CD8-positive, alpha-beta memory T cell (primary cell): ENCODE data around the gene BLOC1S4. TPM values are rescaled to one million over a fixed set of nuclear protein-coding genes. Genes with fewer than 3 reads are reported as not detected.
A peak's percentile ranks its signal among the peaks of the same experiment; 100 is the strongest.

ENCODE experiments used
- CTCF ChIA-PET: fragments of 350-600 bp; sonication (Branson Sonifier 250); formaldehyde crosslinking; loops from one replicate; lab custom pipeline; 2021; ENCODE audit warnings: antibody characterized with exemption; lab: Charles Lee
- POLR2A ChIA-PET: fragments of 350-600 bp; sonication (Branson Sonifier 250); formaldehyde crosslinking; loops from one replicate; lab custom pipeline; 2021; ENCODE audit warnings: antibody characterized with exemption; lab: Charles Lee
- DNase-seq, 5 donors: peaks; one replicate each; pipeline versions ENCODE4 v3.0.0 to v3.0.0-alpha.2; 2020 to 2022; ENCODE audit warnings: mixed read lengths in 1 of 5
- H3K27ac ChIP-seq: one replicate; pipeline ENCODE4 v1.7.0; 2013; ENCODE audit warnings: low read depth, mild to moderate bottlenecking, low read length, moderate library complexity
- H3K27me3 ChIP-seq: 2 replicates; pipeline ENCODE4 v1.7.0; 2013; ENCODE audit warnings: low read length, mild to moderate bottlenecking; ENCODE audit not compliant: insufficient read depth, poor library complexity, severe bottlenecking
- H3K36me3 ChIP-seq: 2 replicates; pipeline ENCODE4 v1.7.0; 2013; ENCODE audit warnings: mild to moderate bottlenecking, low read length, moderate library complexity; ENCODE audit not compliant: insufficient read depth
- H3K4me1 ChIP-seq: 2 replicates; pipeline ENCODE4 v1.7.0; 2013; ENCODE audit warnings: mild to moderate bottlenecking, low read length, moderate library complexity; ENCODE audit not compliant: insufficient read depth
- H3K4me3 ChIP-seq: 2 replicates; pipeline ENCODE4 v1.7.0; 2013; ENCODE audit warnings: mild to moderate bottlenecking, low read length
- H3K9me3 ChIP-seq: 2 replicates; pipeline ENCODE4 v1.7.0; 2013; ENCODE audit warnings: mild to moderate bottlenecking, low read length
- H3K27ac Mint-ChIP-seq, 8 donors: one replicate each; pipeline ENCODE4 v1.8.0; 2020 to 2021; ENCODE audit warnings: mixed read lengths in 8 of 8, mild to moderate bottlenecking in 6 of 8, inconsistent platforms in 3 of 8, moderate library complexity in 3 of 8
- H3K27me3 Mint-ChIP-seq, 2 donors: one replicate each; pipeline ENCODE4 v1.8.0; 2020 to 2021; ENCODE audit warnings: mixed read lengths in 2 of 2, mild to moderate bottlenecking in 1 of 2, moderate library complexity in 1 of 2
- H3K36me3 Mint-ChIP-seq, 3 donors: one replicate each; pipeline ENCODE4 v1.8.0; 2020 to 2021; ENCODE audit warnings: mixed read lengths in 3 of 3, inconsistent platforms in 1 of 3, mild to moderate bottlenecking in 1 of 3
- H3K4me1 Mint-ChIP-seq, 3 donors: one replicate each; pipeline ENCODE4 v1.8.0; 2020 to 2021; ENCODE audit warnings: mixed read lengths in 3 of 3, inconsistent platforms in 1 of 3, mild to moderate bottlenecking in 1 of 3
- H3K4me3 Mint-ChIP-seq, 7 donors: one replicate each; pipeline ENCODE4 v1.8.0; 2020 to 2021; ENCODE audit warnings: mixed read lengths in 7 of 7, mild to moderate bottlenecking in 6 of 7, moderate library complexity in 4 of 7, inconsistent platforms in 2 of 7
- H3K9me3 Mint-ChIP-seq, 5 donors: one replicate each; pipeline ENCODE4 v1.8.0; 2020 to 2022; ENCODE audit warnings: mixed read lengths in 5 of 5, mild to moderate bottlenecking in 3 of 5, moderate library complexity in 2 of 5, inconsistent platforms in 1 of 5
- polyA plus RNA-seq: library from polyadenylated mRNA; unstranded; fragments of 300-500 nt; fragmentation: Illumina TruSeq; gene quantifications from one replicate; pipeline ENCODE4 v1.2.3, GENCODE V29; 2021
- total RNA-seq, 2 experiments: library from RNA; stranded (reverse); gene quantifications; one replicate each; pipeline ENCODE4 v1.2.3, GENCODE V29; 2021

BLOC1S4 gene
- total and polyA plus RNA-seq, 3 experiments from 2014 or later: 21.5 to 96.7 (median 22.9) TPM

DNA sequence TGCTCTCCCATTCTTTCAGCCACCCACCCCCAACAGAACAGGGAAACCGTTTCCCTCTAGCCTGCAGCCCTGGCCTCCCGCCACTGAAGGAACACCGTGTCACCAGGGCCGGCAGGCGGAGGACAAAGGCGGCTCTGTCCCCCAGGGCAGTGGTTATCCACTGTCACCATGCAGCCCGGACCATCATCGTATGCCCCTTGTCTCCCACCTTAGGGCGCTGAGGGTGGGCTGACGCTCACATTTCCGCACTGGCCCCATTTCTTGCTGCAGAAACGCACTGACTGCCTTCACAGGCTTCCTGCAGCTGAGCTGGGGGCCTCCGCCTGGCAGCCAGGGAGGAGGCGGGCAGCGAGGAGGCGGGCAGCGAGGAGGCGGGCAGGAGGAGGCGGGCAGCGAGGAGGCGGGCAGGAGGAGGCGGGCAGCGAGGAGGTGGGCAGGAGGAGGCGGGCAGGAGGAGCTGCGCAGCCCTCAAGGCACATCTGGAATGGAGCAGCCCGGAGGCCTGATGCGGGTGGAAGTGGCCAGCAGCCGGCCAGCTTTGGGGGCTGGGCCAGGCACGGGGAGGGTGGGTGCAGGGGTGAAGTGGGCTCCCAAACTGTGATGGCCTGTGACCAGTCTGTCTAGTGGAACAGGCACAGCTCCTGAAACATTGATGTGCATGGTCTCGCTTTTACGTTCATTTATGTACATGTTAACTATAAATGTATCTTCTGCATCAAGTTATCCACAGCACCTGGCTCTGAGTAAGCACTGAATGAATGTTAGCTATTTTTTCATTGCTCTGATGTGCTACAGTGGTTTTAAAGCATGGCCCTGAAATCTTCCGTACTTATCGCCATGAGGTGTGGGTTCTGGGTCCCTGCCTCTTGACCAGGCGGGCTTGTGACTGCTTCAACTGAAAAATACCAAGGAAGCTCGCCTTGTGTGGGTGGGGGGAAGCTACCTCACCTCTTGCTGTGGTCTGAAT is 46.0 kb downstream of the BLOC1S4 start:
- Histone ChIP-seq H3K36me3 (no peaks in the 10 kb centered on the region), H3K27me3 (no peaks in the 10 kb centered on the region), H3K27ac (no peak overlapping the region), H3K9me3 (no peaks in the 10 kb centered on the region), H3K4me1 (no peaks in the 10 kb centered on the region), H3K4me3 (no peak overlapping the region)
- Mint-ChIP-seq H3K9me3 (no peaks in the 10 kb centered on the region), H3K36me3 (no peaks in the 10 kb centered on the region), H3K27me3 (peaks cover 0 to 1% of the 10 kb centered on the region in 2 donors), H3K4me1 (peaks cover 0 to 18% (median 6%) of the 10 kb centered on the region in 3 donors), H3K27ac (peak overlapping the region in 2 of 8 donors; percentile 27 to 29), H3K4me3 (peak overlapping the region in 3 of 7 donors; percentile 12 to 68 (median 57))
- ChIA-PET POLR2A (interaction anchor here (0.6 kb wide), 1 partner anchor 20 kb away, joined by 3 read pairs; no protein-coding TSS in a partner anchor), CTCF (no interaction called here)
- DNase-seq: peak in 2 of 5 donors; percentile 30

DNA sequence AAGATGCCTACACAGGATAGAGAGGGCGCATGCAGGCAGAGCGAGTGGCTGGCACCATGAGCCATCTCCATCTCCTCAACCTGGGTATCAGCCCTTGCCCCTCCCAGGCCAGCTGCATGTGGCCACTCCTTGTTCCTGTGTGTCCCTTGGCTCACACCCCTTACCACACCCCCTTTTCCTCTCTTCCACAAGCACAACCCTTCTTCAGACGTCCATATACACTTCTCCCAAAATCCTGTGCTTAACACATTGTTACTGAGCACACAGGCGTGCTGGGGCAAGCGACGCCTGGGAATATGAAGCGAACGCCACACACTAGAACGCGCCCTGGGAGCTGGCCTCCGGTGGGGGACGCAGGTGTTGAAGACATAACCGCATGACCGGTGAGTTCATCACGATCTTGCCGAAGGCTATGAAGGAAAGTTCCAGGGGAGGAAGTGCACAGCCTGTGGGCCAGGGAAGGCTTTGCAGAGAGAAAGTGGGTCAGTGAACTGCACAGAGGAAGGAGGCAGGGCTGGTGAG is 47.4 kb downstream of the BLOC1S4 start:
- DNase-seq: no peak
- CTCF ChIA-PET: interaction anchor here (1.1 kb wide), 1 partner anchor 110 kb away, joined by 3 read pairs; no protein-coding TSS in a partner anchor
- Mint-ChIP-seq H3K4me3 (peak overlapping the region in 1 of 7 donors; percentile 4), H3K9me3 (no peaks in the 10 kb centered on the region), H3K27ac (peak overlapping the region in 6 of 8 donors; percentile 33 to 71 (median 52)), H3K27me3 (peaks cover 0 to 1% of the 10 kb centered on the region in 2 donors), H3K36me3 (no peaks in the 10 kb centered on the region), H3K4me1 (peaks cover under 1 to 18% (median 6%) of the 10 kb centered on the region in 3 donors)
- Histone ChIP-seq H3K9me3 (no peaks in the 10 kb centered on the region), H3K4me3 (no peak overlapping the region), H3K4me1 (peaks cover 1% of the 10 kb centered on the region), H3K36me3 (no peaks in the 10 kb centered on the region), H3K27me3 (no peaks in the 10 kb centered on the region), H3K27ac (no peak overlapping the region)
- POLR2A ChIA-PET: no interaction called here

GRCh38 chr4:6764976-6765620 is 49.1 kb downstream of the BLOC1S4 start:
- CTCF ChIA-PET: no interaction called here
- no peaks in the 10 kb centered on the region for H3K36me3 ChIP-seq
- Mint-ChIP-seq H3K36me3 (no peaks in the 10 kb centered on the region), H3K27ac (peak overlapping the region in 2 of 8 donors; percentile 40 to 67), H3K9me3 (no peaks in the 10 kb centered on the region), H3K4me3 (no peak overlapping the region), H3K27me3 (peaks cover 0 to 1% of the 10 kb centered on the region in 2 donors), H3K4me1 (peaks cover 15 to 25% (median 18%) of the 10 kb centered on the region in 3 donors)
- peaks cover 17% of the 10 kb centered on the region for H3K4me1 ChIP-seq
- H3K27ac ChIP-seq: no peak overlapping the region
- POLR2A ChIA-PET: no interaction called here
- H3K4me3 ChIP-seq: no peak overlapping the region
- no peak for DNase-seq
- no peaks in the 10 kb centered on the region for H3K9me3 ChIP-seq
- no peaks in the 10 kb centered on the region for H3K27me3 ChIP-seq

GRCh38 chr4:6765703-6766102 is 49.7 kb downstream of the BLOC1S4 start:
- H3K27me3 Mint-ChIP-seq: peaks cover 0 to 1% of the 10 kb centered on the region in 2 donors
- H3K4me3 Mint-ChIP-seq: no peak overlapping the region
- H3K36me3 Mint-ChIP-seq: no peaks in the 10 kb centered on the region
- POLR2A ChIA-PET: no interaction called here
- CTCF ChIA-PET: no interaction called here
- no peaks in the 10 kb centered on the region for H3K9me3 Mint-ChIP-seq
- H3K4me1 ChIP-seq: peaks cover 17% of the 10 kb centered on the region
- H3K27ac ChIP-seq: no peak overlapping the region
- DNase-seq: no peak
- H3K4me1 Mint-ChIP-seq: peaks cover 15 to 25% (median 18%) of the 10 kb centered on the region in 3 donors
- H3K27ac Mint-ChIP-seq: peak overlapping the region in 2 of 8 donors; percentile 25 to 53
- no peaks in the 10 kb centered on the region for H3K9me3 ChIP-seq
- no peaks in the 10 kb centered on the region for H3K36me3 ChIP-seq
- H3K4me3 ChIP-seq: no peak overlapping the region
- H3K27me3 ChIP-seq: no peaks in the 10 kb centered on the region

Other genes with a start within 250 kb of the BLOC1S4 start
- not detected for gene PPP2R2C, start 243.6 kb upstream of the BLOC1S4 start, total RNA-seq
- gene PPP2R2C, start 243.6 kb upstream of the BLOC1S4 start, polyA plus RNA-seq: not detected
- 10 to 100 TPM; 17.5 to 18.3 TPM for gene MAN2B2, start 141.0 kb upstream of the BLOC1S4 start, total RNA-seq
- 33.5 TPM for gene MAN2B2, start 141.0 kb upstream of the BLOC1S4 start, polyA plus RNA-seq
- gene MRFAP1, start 75.5 kb upstream of the BLOC1S4 start, total RNA-seq: 100 to 1,000 TPM; 122 to 126 TPM
- gene MRFAP1, start 75.5 kb upstream of the BLOC1S4 start, polyA plus RNA-seq: 175 TPM
- gene S100P, start 22.3 kb upstream of the BLOC1S4 start, total RNA-seq: 1 to 10 TPM; 1.0 to 1.2 TPM
- 1.7 TPM for gene S100P, start 22.3 kb upstream of the BLOC1S4 start, polyA plus RNA-seq
- gene MRFAP1L1, start 6.3 kb upstream of the BLOC1S4 start, total RNA-seq: 10 to 100 TPM; 54.9 to 55.9 TPM
- 142 TPM for gene MRFAP1L1, start 6.3 kb upstream of the BLOC1S4 start, polyA plus RNA-seq
- gene KIAA0232, start 66.6 kb downstream of the BLOC1S4 start, total RNA-seq: 10 to 100 TPM; 16.0 to 16.4 TPM
- gene KIAA0232, start 66.6 kb downstream of the BLOC1S4 start, polyA plus RNA-seq: 13.6 TPM
- 10 to 100 TPM; 38.0 to 43.7 TPM for gene TBC1D14, start 193.7 kb downstream of the BLOC1S4 start, total RNA-seq
- 48.5 TPM for gene TBC1D14, start 193.7 kb downstream of the BLOC1S4 start, polyA plus RNA-seq